Hepatocyte (in vitro differentiated cells): Measurements from ENCODE around the gene GLIPR1. TPM values are rescaled to one million over a fixed set of nuclear protein-coding genes. Genes with fewer than 3 reads are reported as not detected.

ENCODE experiments used
- DNase-seq: peaks from one replicate; pipeline ENCODE4 v3.0.0-alpha.2; 2016; ENCODE audit warnings: low spot score
- H2AFZ ChIP-seq: fragments of 200-600 bp; sonication (generic); 2 replicates; pipeline ENCODE4 v1.6.0; 2016; ENCODE audit warnings: antibody characterized with exemption, mild to moderate bottlenecking
- H3K27ac ChIP-seq: fragments of 200-600 bp; sonication (generic); 2 replicates; pipeline ENCODE4 v1.5.1; 2016; ENCODE audit warnings: mild to moderate bottlenecking
- H3K27me3 ChIP-seq: fragments of 200-600 bp; sonication (generic); 2 replicates; pipeline ENCODE4 v1.6.1; 2016
- H3K36me3 ChIP-seq: fragments of 200-600 bp; sonication (generic); replicated peaks from 2 replicates; pipeline ENCODE4 v1.5.1; 2016; ENCODE audit warnings: low read depth; ENCODE audit not compliant: insufficient read depth
- H3K4me1 ChIP-seq: fragments of 200-600 bp; sonication (generic); 2 replicates; pipeline ENCODE4 v1.5.1; 2016; ENCODE audit warnings: mild to moderate bottlenecking, moderate library complexity; ENCODE audit not compliant: insufficient read depth
- H3K4me2 ChIP-seq: fragments of 200-600 bp; sonication (generic); 2 replicates; pipeline ENCODE4 v1.6.0; 2016
- H3K4me3 ChIP-seq: fragments of 200-600 bp; sonication (generic); 2 replicates; pipeline ENCODE4 v1.5.1; 2016; ENCODE audit warnings: mild to moderate bottlenecking
- H3K79me2 ChIP-seq: fragments of 200-600 bp; sonication (generic); 2 replicates; pipeline ENCODE4 v1.6.0; 2017; ENCODE audit warnings: mild to moderate bottlenecking
- H3K9me2 ChIP-seq: fragments of 200-600 bp; sonication (generic); replicated peaks from 2 replicates; pipeline ENCODE4 v1.6.0; 2017; ENCODE audit warnings: mild to moderate bottlenecking; ENCODE audit not compliant: insufficient read depth
- H3K9me3 ChIP-seq: fragments of 200-600 bp; sonication (generic); 2 replicates; pipeline ENCODE4 v1.5.1; 2016; ENCODE audit warnings: low read depth, mild to moderate bottlenecking
- H4K20me1 ChIP-seq: fragments of 200-600 bp; sonication (generic); 2 replicates; pipeline ENCODE4 v1.6.0; 2016; ENCODE audit warnings: mild to moderate bottlenecking; ENCODE audit not compliant: insufficient read depth, poor library complexity, severe bottlenecking
- EZH2 ChIP-seq: fragments of 200-600 bp; sonication (generic); IDR thresholded peaks from 2 replicates; pipeline ENCODE4 v1.6.1; 2016; ENCODE audit warnings: antibody characterized with exemption, mild to moderate bottlenecking, borderline replicate concordance
- EZH2phosphoT487 ChIP-seq: fragments of 200-600 bp; sonication (generic); IDR thresholded peaks from one replicate; pipeline ENCODE4 v1.6.1; 2018; ENCODE audit warnings: antibody characterized with exemption, mild to moderate bottlenecking, low read depth, moderate library complexity; ENCODE audit not compliant: unreplicated experiment, severe bottlenecking
- WGBS: methylation state at CpG from one replicate; pipeline ENCODE4 v1.1.6; 2016; ENCODE audit warnings: low lambda C conversion rate; ENCODE audit errors: missing lambda C conversion rate; 5-methylcytosine and 5-hydroxymethylcytosine counted together
- polyA plus RNA-seq: library from polyadenylated mRNA; unstranded; fragments of >200 nt; fragmentation: Nextera tagmentation; extraction: Ambion mirVana; gene quantifications from 2 replicates; pipeline ENCODE4 v1.2.1, GENCODE V29; 2016
- total RNA-seq: library from RNA; depleted of rRNA; stranded (reverse); fragments of >200 nt; gene quantifications from 2 replicates; pipeline ENCODE4 v1.2.3, GENCODE V29; 2014
- TF ChIP-seq, protein P1 (sequence below): fragments of 200-600 bp; sonication (generic); IDR thresholded peaks from 2 replicates; pipeline ENCODE4 v1.5.1; 2016; ENCODE audit warnings: antibody characterized with exemption, mild to moderate bottlenecking; ENCODE audit not compliant: poor library complexity

GLIPR1 gene
- 6.9 and 9.6 TPM in 2 replicates for total RNA-seq
- polyA plus RNA-seq, result 20.0 and 24.5 TPM in 2 replicates

- H2AFZ ChIP-seq, result peak within 1 kb of the TSS; percentile 59
These were observed at the start of gene GLIPR1 for GRCh38 chr12:75480469-75480949. Gene GLIPR1 (plus strand): TSS chr12:75480755. CDS start chr12:75480881, 126 bp downstream.

GRCh38 chr12:75432924-75433323, 47.6 kb upstream of the GLIPR1 start:
- Histone ChIP-seq H3K27ac (no peak overlapping the region), H3K4me3 (no peak overlapping the region), H3K79me2 (no peaks in the 10 kb centered on the region), H3K9me3 (no peaks in the 10 kb centered on the region), H2AFZ (no peak overlapping the region), H3K4me2 (no peak overlapping the region), H3K36me3 (no peaks in the 10 kb centered on the region), H4K20me1 (no peaks in the 10 kb centered on the region), H3K9me2 (no peaks in the 10 kb centered on the region), H3K4me1 (no peaks in the 10 kb centered on the region), H3K27me3 (no peaks in the 10 kb centered on the region)
- no peak for DNase-seq
- TF ChIP-seq, protein P1, sequence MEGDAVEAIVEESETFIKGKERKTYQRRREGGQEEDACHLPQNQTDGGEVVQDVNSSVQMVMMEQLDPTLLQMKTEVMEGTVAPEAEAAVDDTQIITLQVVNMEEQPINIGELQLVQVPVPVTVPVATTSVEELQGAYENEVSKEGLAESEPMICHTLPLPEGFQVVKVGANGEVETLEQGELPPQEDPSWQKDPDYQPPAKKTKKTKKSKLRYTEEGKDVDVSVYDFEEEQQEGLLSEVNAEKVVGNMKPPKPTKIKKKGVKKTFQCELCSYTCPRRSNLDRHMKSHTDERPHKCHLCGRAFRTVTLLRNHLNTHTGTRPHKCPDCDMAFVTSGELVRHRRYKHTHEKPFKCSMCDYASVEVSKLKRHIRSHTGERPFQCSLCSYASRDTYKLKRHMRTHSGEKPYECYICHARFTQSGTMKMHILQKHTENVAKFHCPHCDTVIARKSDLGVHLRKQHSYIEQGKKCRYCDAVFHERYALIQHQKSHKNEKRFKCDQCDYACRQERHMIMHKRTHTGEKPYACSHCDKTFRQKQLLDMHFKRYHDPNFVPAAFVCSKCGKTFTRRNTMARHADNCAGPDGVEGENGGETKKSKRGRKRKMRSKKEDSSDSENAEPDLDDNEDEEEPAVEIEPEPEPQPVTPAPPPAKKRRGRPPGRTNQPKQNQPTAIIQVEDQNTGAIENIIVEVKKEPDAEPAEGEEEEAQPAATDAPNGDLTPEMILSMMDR, result no peak
- no peak for TF ChIP-seq EZH2
- TF ChIP-seq EZH2phosphoT487, result no peak
- WGBS, result 85% methylated on average over 1 of the region's 1 CpG

More at GRCh38 chr12:75480469-75480949, at the start of gene GLIPR1:
- Histone ChIP-seq H3K79me2 (no peaks in the 10 kb centered on the region), H3K9me3 (no peaks in the 10 kb centered on the region), H4K20me1 (no peaks in the 10 kb centered on the region), H3K4me1 (peaks cover 6% of the 10 kb centered on the region), H3K27me3 (no peaks in the 10 kb centered on the region), H3K4me3 (peak within 1 kb of the TSS; percentile 2), H3K4me2 (peak within 1 kb of the TSS; percentile 70), H3K9me2 (no peaks in the 10 kb centered on the region), H3K27ac (peak within 1 kb of the TSS; percentile 83), H3K36me3 (no peaks in the 10 kb centered on the region)
- TF ChIP-seq, protein P1, result no peak
- 35% methylated on average over 8 of the region's 8 CpGs for WGBS
- peak; percentile 64 for DNase-seq

GRCh38 chr12:75437564-75437963, 43.0 kb upstream of the GLIPR1 start:
- H3K27me3 ChIP-seq, result no peaks in the 10 kb centered on the region
- H3K27ac ChIP-seq, result no peak overlapping the region
- TF ChIP-seq EZH2phosphoT487 (no peak), EZH2 (no peak)
- TF ChIP-seq, protein P1, result no peak
- no peaks in the 10 kb centered on the region for H3K36me3 ChIP-seq
- no peak overlapping the region for H3K4me2 ChIP-seq
- no peaks in the 10 kb centered on the region for H3K9me2 ChIP-seq
- WGBS, result 68% methylated on average over 2 of the region's 2 CpGs
- no peaks in the 10 kb centered on the region for H4K20me1 ChIP-seq
- DNase-seq, result no peak
- H2AFZ ChIP-seq, result no peak overlapping the region
- peaks cover 2% of the 10 kb centered on the region for H3K4me1 ChIP-seq
- H3K9me3 ChIP-seq, result no peaks in the 10 kb centered on the region
- no peak overlapping the region for H3K4me3 ChIP-seq
- H3K79me2 ChIP-seq, result no peaks in the 10 kb centered on the region
